Activated CD4-positive, alpha-beta T cell treated with anti-CD3 and anti-CD28 coated beads, Interleukin-2, amount 50 U/mL, for 16 hours (primary cell): ENCODE results near the gene HECA.
A peak's percentile ranks its signal among the peaks of the same experiment; 100 is the strongest.
"Not testable (repeated sequence)": the region's sequence is repeated elsewhere in the genome, so short reads cannot be mapped to it uniquely, and the experiment has no call there.

Experiments
- DNase-seq: peaks from one replicate; pipeline ENCODE4 v3.0.0-alpha.2; 2020

Gene HECA

GRCh38 chr6:139134817-139135577 is at the start of gene HECA:
TSS of gene HECA (plus strand) at chr6:139135080. CDS start at chr6:139135397, 317 bp downstream.
- peak; percentile 98 for DNase-seq

GRCh38 chr6:139091826-139092225 is 43.1 kb upstream of the HECA start:
- no peak for DNase-seq

- DNase-seq, result peak; percentile 78
Measured at GRCh38 chr6:139099984-139100383, 34.9 kb upstream of the HECA start.

- DNase-seq, result no peak
Measured at GRCh38 chr6:139107051-139107450, 27.8 kb upstream of the HECA start.

GRCh38 chr6:139108378-139108777 is 26.5 kb upstream of the HECA start:
- no peak for DNase-seq

GRCh38 chr6:139109558-139109957 is 25.3 kb upstream of the HECA start:
- DNase-seq, result peak; percentile 36

GRCh38 chr6:139112146-139112545 is 22.7 kb upstream of the HECA start:
- DNase-seq, result no peak

GRCh38 chr6:139112561-139112960 is 22.3 kb upstream of the HECA start:
- no peak for DNase-seq

GRCh38 chr6:139114746-139115145 is 20.1 kb upstream of the HECA start:
- DNase-seq, result no peak

- DNase-seq, result no peak
Measured at GRCh38 chr6:139115989-139116758, 18.7 kb upstream of the HECA start.

- DNase-seq, result no peak
Measured at GRCh38 chr6:139117734-139118133, 17.1 kb upstream of the HECA start.

- DNase-seq, result no peak
Measured at GRCh38 chr6:139119552-139119951, 15.3 kb upstream of the HECA start.

- DNase-seq, result not testable (repeated sequence)
Measured at GRCh38 chr6:139122823-139123222, 12.1 kb upstream of the HECA start.

- DNase-seq, result peak; percentile 94
Measured at GRCh38 chr6:139124887-139125672, 9.8 kb upstream of the HECA start.

- DNase-seq, result peak; percentile 78
Measured at GRCh38 chr6:139126255-139126654, 8.6 kb upstream of the HECA start.

- no peak for DNase-seq
Measured at GRCh38 chr6:139126931-139127330, 7.9 kb upstream of the HECA start.

GRCh38 chr6:139129284-139129683 is 5.6 kb upstream of the HECA start:
- DNase-seq, result no peak

- no peak for DNase-seq
Measured at GRCh38 chr6:139131736-139132280, 3.1 kb upstream of the HECA start.

GRCh38 chr6:139133262-139134063 is 1.4 kb upstream of the HECA start:
- DNase-seq, result no peak

GRCh38 chr6:139134064-139134395 is 850 bp upstream of the HECA start:
- DNase-seq, result no peak

GRCh38 chr6:139135578-139136545 is 982 bp downstream of the HECA start:
- DNase-seq, result peak; percentile 53
